ENCODE results near the gene TPST1. TPM values are rescaled to one million over a fixed set of nuclear protein-coding genes. Genes with fewer than 3 reads are reported as not detected.

Gene TPST1
- total RNA-seq, 1 experiment from 2014 or later = 15.0 TPM

- DNase-seq (ENCODE audit: low spot score) = no peak
- CTCF ChIA-PET = interaction anchor here (0.7 kb wide), 1 partner anchor 131 kb away, joined by 3 read pairs; no protein-coding TSS in a partner anchor
- peaks cover 15% of the 10 kb centered on the region for H3K4me1 Mint-ChIP-seq
- ATAC-seq = no peak
- H3K27me3 Mint-ChIP-seq (ENCODE audit: low read depth) = no peaks in the 10 kb centered on the region
- H3K36me3 Mint-ChIP-seq = peaks cover 3% of the 10 kb centered on the region
- peak overlapping the region; percentile 12; the same call in 1 of the 2 replicates for H3K27ac Mint-ChIP-seq
- POLR2A ChIA-PET = no interaction called here
- no peak for TF ChIP-seq SMAD3 (CRISPR knock-in tag; IDR thresholded peaks at IDR 0.05; ENCODE audit: borderline replicate concordance)
- TF ChIP-seq FOXK1 (CRISPR knock-in tag; IDR thresholded peaks at IDR 0.05) = no peak
- H3K4me3 Mint-ChIP-seq = no peak overlapping the region
- H3K9me3 Mint-ChIP-seq = peaks cover under 1% of the 10 kb centered on the region
Observed at GRCh38 chr7:66237906-66238772, 33.0 kb downstream of the TPST1 start.

DNA sequence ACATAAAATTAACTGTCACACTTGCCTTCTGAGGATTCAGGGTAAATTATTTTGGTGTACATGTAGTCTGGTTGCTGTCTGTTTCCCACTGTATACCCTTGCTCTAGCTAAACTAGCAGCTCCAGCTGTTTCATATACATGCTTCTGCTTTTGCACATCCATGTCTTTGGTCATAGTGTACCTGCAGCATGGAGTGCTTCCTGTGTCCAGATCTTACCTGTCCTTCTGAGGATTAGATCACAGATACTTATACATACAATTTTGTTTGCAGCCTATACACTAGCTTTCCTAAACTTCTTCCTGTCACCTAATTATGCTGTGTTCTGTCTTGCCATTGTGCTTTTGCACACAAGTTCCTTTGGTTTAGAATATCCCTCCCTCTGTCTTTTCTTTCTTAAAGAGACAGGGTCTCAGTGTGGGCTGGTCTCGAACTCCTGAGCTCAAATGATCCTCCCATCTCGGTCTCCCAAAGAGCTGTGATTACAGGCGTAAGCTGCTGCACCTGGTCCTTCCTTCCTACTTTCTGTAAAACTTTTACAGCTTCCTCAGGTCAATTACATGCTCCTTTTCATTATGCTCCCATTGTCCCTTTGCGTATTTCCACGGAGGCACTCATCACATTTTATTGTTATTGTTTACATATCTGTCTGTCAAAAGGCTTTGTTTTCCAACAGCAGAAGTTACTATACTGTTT is 33.8 kb downstream of the TPST1 start:
- TF ChIP-seq, protein P1, sequence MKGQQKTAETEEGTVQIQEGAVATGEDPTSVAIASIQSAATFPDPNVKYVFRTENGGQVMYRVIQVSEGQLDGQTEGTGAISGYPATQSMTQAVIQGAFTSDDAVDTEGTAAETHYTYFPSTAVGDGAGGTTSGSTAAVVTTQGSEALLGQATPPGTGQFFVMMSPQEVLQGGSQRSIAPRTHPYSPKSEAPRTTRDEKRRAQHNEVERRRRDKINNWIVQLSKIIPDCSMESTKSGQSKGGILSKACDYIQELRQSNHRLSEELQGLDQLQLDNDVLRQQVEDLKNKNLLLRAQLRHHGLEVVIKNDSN (CRISPR knock-in tag; IDR thresholded peaks at IDR 0.05) = no peak
- TF ChIP-seq JAZF1 (CRISPR knock-in tag; IDR thresholded peaks at IDR 0.05) (no peak), FOXJ3 (CRISPR knock-in tag; IDR thresholded peaks at IDR 0.05; ENCODE audit: borderline replicate concordance) (no peak), TP53 (CRISPR knock-in tag; IDR thresholded peaks at IDR 0.05) (no peak), JUN (CRISPR knock-in tag; IDR thresholded peaks at IDR 0.05) (no peak), ZNF281 (CRISPR knock-in tag; IDR thresholded peaks at IDR 0.05) (no peak), FOXP4 (CRISPR knock-in tag; IDR thresholded peaks at IDR 0.05) (no peak), MXD4 (CRISPR knock-in tag; IDR thresholded peaks at IDR 0.05; ENCODE audit: borderline replicate concordance) (no peak), CBFB (CRISPR knock-in tag; IDR thresholded peaks at IDR 0.05; ENCODE audit: low read depth) (no peak), ZBTB21 (CRISPR knock-in tag; IDR thresholded peaks at IDR 0.05; ENCODE audit: borderline replicate concordance) (no peak), NR3C1 (CRISPR knock-in tag; conservative IDR thresholded peaks at IDR 0.05; ENCODE audit: low read depth) (no peak), IRF2 (CRISPR knock-in tag; IDR thresholded peaks at IDR 0.05; ENCODE audit: borderline replicate concordance, low read depth) (no peak), OVOL2 (CRISPR knock-in tag; IDR thresholded peaks at IDR 0.05; ENCODE audit: borderline replicate concordance) (no peak), MYBL2 (CRISPR knock-in tag; IDR thresholded peaks at IDR 0.05) (no peak), NFATC4 (CRISPR knock-in tag; IDR thresholded peaks at IDR 0.05) (no peak), ZNF396 (CRISPR knock-in tag; IDR thresholded peaks at IDR 0.05; ENCODE audit: borderline replicate concordance) (no peak)
- Mint-ChIP-seq H3K27me3 (ENCODE audit: low read depth) (no peaks in the 10 kb centered on the region), H3K27ac (0 out of 2 replicates have a peak overlapping the region, but pooled peaks have one; percentile 25), H3K4me1 (peaks cover 10% of the 10 kb centered on the region), H3K4me3 (no peak overlapping the region), H3K9me3 (no peaks in the 10 kb centered on the region), H3K36me3 (no peaks in the 10 kb centered on the region)
- no peak for DNase-seq (ENCODE audit: low spot score)
- ATAC-seq = no peak
- ChIA-PET CTCF (interaction anchor here (0.7 kb wide), 1 partner anchor 131 kb away, joined by 3 read pairs; no protein-coding TSS in a partner anchor), POLR2A (no interaction called here)
